Gastroesophageal sphincter (tissue), 4 donors: ENCODE measurements around the gene KRTAP10-3. TPM values are rescaled to one million over a fixed set of nuclear protein-coding genes. Genes with fewer than 3 reads are reported as not detected.
"Not testable (repeated sequence)": the region's sequence is repeated elsewhere in the genome, so short reads cannot be mapped to it uniquely, and the experiment has no call there.

Experiments used
- ATAC-seq: fragments of 150-250 bp; one replicate; pipeline ENCODE4 v1.9.1; 2016; ENCODE audit warnings: mild to moderate bottlenecking, moderate library complexity
- H3K27ac ChIP-seq, 4 donors: fragments of 200-600 bp; sonication (generic) in 3 of 4; 1 replicate in 3 of 4; 2 replicates in 1 of 4; pipeline ENCODE4 v1.5.1; 2016 to 2019
- H3K27me3 ChIP-seq: fragments of 200-600 bp; sonication (generic); one replicate; pipeline ENCODE4 v1.5.1; 2019
- H3K36me3 ChIP-seq, 2 donors: fragments of 200-600 bp; sonication (generic); one replicate each; pipeline ENCODE4 v1.5.1; 2019; ENCODE audit warnings: control low read depth in 1 of 2
- H3K4me1 ChIP-seq, 3 donors: fragments of 200-600 bp; sonication (generic); 1 replicate in 2 of 3; 2 replicates in 1 of 3; pipeline ENCODE4 v1.5.1; 2016 to 2019; ENCODE audit warnings: control low read depth in 2 of 3
- H3K4me3 ChIP-seq, 2 donors: fragments of 200-600 bp; sonication (generic); one replicate each; pipeline ENCODE4 v1.5.1; 2019; ENCODE audit warnings: mild to moderate bottlenecking in 1 of 2, moderate library complexity in 1 of 2
- H3K9me3 ChIP-seq, 3 donors: fragments of 200-600 bp; sonication (generic); one replicate each; pipeline ENCODE4 v1.5.1; 2017 to 2019; ENCODE audit warnings: control low read depth in 2 of 3
- EP300 ChIP-seq: sonication (generic); formaldehyde crosslinking; IDR thresholded peaks from one replicate; pipeline ENCODE4 v1.6.1; 2017; ENCODE audit warnings: antibody characterized with exemption, mild to moderate bottlenecking
- POLR2A ChIP-seq, 2 donors: fragments of 450-650 bp; IDR thresholded peaks; one replicate each; pipeline ENCODE4 v1.6.1; 2017; ENCODE audit warnings: antibody characterized with exemption in 2 of 2, mild to moderate bottlenecking in 2 of 2, moderate library complexity in 1 of 2
- POLR2AphosphoS5 ChIP-seq: sonication (generic); formaldehyde crosslinking; IDR thresholded peaks from one replicate; pipeline ENCODE4 v1.6.1; 2017; ENCODE audit warnings: antibody characterized with exemption
- WGBS, 2 donors: methylation state at CpG; one replicate each; pipeline ENCODE4 v1.1.5; 2018; ENCODE audit warnings: low coverage in 1 of 2; 5-methylcytosine and 5-hydroxymethylcytosine counted together
- total RNA-seq, 4 donors: library from RNA; depleted of rRNA; stranded (reverse); fragments of >200 nt; gene quantifications; one replicate each; pipeline ENCODE4 v1.1.0, GENCODE V29; 2016
- TF ChIP-seq, protein P1 (sequence below), 4 experiments: fragments of 200-600 bp in 2 of 4; fragments of 450-650 bp in 2 of 4; sonication (generic) in 1 of 4; IDR thresholded peaks; one replicate each; pipeline ENCODE4 v1.5.1; 2017 to 2019; ENCODE audit warnings: antibody characterized with exemption in 4 of 4, mild to moderate bottlenecking in 2 of 4, moderate library complexity in 2 of 4

Gene KRTAP10-3
- total RNA-seq, 4 donors from 2014 or later, result not detected

DNA sequence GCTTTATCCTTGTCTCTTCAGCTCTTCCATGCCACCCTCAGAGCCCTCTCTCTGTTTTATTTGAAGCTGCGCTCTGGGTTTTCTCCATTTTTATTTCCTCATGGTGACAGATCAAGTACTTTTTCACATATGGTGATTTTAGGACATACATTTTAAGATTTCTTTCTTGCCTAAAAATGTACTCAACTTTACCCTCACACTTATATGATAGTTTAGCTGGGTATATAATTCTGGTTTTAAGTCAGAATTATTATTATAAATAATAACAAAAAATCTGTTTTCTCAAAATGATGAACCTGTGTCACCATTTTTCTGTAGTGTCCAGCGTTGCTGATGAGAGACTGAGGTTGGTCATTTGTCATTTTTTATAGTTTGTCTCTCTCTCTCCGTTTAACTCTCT lies 22.6 kb upstream of the KRTAP10-3 start:
- no peak for TF ChIP-seq POLR2A (IDR thresholded peaks at IDR 0.05)
- TF ChIP-seq POLR2AphosphoS5, result no peak
- TF ChIP-seq EP300, result no peak
- TF ChIP-seq, protein P1, sequence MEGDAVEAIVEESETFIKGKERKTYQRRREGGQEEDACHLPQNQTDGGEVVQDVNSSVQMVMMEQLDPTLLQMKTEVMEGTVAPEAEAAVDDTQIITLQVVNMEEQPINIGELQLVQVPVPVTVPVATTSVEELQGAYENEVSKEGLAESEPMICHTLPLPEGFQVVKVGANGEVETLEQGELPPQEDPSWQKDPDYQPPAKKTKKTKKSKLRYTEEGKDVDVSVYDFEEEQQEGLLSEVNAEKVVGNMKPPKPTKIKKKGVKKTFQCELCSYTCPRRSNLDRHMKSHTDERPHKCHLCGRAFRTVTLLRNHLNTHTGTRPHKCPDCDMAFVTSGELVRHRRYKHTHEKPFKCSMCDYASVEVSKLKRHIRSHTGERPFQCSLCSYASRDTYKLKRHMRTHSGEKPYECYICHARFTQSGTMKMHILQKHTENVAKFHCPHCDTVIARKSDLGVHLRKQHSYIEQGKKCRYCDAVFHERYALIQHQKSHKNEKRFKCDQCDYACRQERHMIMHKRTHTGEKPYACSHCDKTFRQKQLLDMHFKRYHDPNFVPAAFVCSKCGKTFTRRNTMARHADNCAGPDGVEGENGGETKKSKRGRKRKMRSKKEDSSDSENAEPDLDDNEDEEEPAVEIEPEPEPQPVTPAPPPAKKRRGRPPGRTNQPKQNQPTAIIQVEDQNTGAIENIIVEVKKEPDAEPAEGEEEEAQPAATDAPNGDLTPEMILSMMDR (IDR thresholded peaks at IDR 0.05), result no peak
- peaks cover 0 to 63% (median 0%) of the 10 kb centered on the region in 3 donors for H3K9me3 ChIP-seq
- WGBS, 2 donors, result 82 to 90% methylated on average over 3 of the region's 3 CpGs

DNA sequence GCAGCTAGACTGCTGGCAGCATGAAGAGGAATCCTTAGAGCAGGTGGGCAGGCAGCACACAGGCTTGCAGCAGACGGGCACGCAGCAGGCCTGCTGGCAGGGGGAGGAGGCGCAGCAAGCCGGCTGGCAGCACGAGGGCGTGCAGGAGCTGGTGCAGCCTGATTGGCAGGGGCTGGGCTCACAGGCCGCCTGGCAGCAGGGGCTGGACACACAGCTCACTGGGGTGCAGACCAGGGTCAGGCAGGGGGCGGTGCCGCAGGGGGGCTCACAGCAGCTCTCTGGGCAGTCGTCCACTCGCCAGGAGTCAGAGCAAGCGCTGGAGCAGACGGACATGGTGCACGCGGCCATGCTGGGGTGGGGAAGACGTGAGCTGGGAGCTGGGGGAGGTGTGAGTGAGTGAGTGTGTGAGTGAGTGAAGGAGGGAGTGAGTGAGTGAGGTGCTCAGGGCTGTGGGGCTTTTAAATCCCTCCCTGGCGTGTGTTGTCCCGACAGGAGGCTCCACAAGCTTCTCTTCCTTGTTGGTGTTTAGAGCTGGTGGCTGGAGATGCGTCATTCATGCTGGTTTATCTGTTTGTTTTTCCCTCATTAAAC lies 21.7 kb upstream of the KRTAP10-3 start, which contains the start of gene KRTAP10-5:
TSS of gene KRTAP10-5 (minus strand) at position 374 of the 591 bp plus-strand sequence. CDS start at position 348, 26 bp downstream.
- Histone ChIP-seq H3K27me3 (peaks cover 46% of the 10 kb centered on the region), H3K9me3 (peaks cover 0 to 64% (median 0%) of the 10 kb centered on the region in 3 donors)
- H3K36me3 ChIP-seq, H3K4me3 ChIP-seq, ATAC-seq, H3K27ac ChIP-seq, H3K4me1 ChIP-seq: not testable (repeated sequence)
- 19 to 55% methylated on average over 9 to 15 of the region's 19 CpGs for WGBS, 2 donors

More for the DNA sequence above, 22.6 kb upstream of the KRTAP10-3 start:
- no peaks in the 10 kb centered on the region for H3K36me3 ChIP-seq
- peaks cover 0 to 4% (median 0%) of the 10 kb centered on the region in 3 donors for H3K4me1 ChIP-seq
- peaks cover 47% of the 10 kb centered on the region for H3K27me3 ChIP-seq
- no peak for ATAC-seq
- H3K4me3 ChIP-seq, result no peak overlapping the region
- H3K27ac ChIP-seq, result no peak overlapping the region

DNA sequence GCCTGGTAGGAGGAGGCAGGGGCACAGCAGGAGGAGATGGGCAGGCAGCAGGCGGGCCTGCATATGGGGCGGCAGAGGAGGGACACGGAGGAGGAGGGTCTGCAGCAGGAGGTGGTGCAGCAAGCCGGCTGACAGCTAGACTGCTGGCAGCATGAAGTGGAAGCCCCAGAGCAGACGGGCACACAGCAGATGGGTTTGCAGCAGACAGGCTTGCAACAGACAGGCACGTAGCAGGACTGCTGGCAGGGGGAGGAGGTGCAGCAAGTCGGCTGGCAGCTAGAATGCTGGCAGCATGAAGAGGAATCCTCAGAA lies 21.2 kb upstream of the KRTAP10-3 start:
- Histone ChIP-seq H3K4me3 (no peak overlapping the region), H3K27me3 (peaks cover 47% of the 10 kb centered on the region), H3K9me3 (peaks cover 0 to 62% (median 0%) of the 10 kb centered on the region in 3 donors), H3K4me1 (peaks cover 0 to 4% (median 0%) of the 10 kb centered on the region in 3 donors), H3K27ac (no peak overlapping the region), H3K36me3 (no peaks in the 10 kb centered on the region)
- WGBS, 2 donors, result 67 to 84% methylated on average over 5 to 7 of the region's 7 CpGs
- no peak for ATAC-seq
- TF ChIP-seq, protein P1 (IDR thresholded peaks at IDR 0.05), result no peak
- TF ChIP-seq EP300 (no peak), POLR2AphosphoS5 (no peak), POLR2A (IDR thresholded peaks at IDR 0.05) (no peak)

DNA sequence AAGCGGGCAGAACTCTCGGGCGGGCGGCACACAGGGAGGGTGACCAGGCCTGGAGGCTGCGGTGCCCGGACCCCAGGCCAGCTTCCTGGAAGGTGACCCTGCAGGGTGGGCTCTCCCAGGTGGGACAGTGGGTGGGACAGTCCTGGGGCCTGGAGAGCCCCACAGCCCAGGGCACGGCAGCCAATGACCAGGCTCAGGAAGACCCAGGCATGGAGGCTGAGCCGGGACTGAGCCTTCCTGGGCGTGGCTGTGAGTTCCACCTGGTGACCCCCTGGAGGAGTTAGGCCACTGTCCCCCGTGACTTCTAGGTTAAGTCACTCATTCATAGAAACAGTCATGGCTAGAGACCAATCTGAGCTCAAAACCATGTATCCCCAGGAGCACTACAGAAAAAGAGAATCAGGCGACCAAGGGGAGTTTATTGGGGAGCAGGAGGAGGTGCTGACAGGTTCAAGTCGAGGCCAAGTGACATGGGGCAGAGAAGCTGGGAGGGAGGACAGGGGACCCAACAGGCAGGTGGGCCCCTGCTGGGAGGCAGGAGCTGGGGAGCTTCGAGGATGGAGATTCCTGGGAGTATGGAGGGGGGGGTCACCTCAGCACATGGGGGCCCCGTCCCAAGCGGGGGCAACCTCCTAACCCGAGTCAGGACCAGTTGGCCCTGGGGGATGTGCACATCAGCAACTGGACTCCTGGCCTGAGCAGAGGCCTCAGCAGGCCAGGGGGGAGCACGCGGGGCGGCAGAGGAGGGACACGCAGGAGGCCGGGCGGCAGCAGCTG lies 20.6 kb upstream of the KRTAP10-3 start:
- Histone ChIP-seq H3K27ac (no peak overlapping the region), H3K4me3 (no peak overlapping the region), H3K27me3 (peaks cover 53% of the 10 kb centered on the region), H3K4me1 (peaks cover 0 to 4% (median 0%) of the 10 kb centered on the region in 3 donors), H3K36me3 (no peaks in the 10 kb centered on the region), H3K9me3 (peaks cover 0 to 62% (median 0%) of the 10 kb centered on the region in 3 donors)
- ATAC-seq, result no peak
- TF ChIP-seq EP300, result no peak
- TF ChIP-seq POLR2A (IDR thresholded peaks at IDR 0.05), result no peak
- TF ChIP-seq POLR2AphosphoS5, result no peak
- WGBS, 2 donors, result 75% methylated on average over 2 to 5 of the region's 22 CpGs

DNA sequence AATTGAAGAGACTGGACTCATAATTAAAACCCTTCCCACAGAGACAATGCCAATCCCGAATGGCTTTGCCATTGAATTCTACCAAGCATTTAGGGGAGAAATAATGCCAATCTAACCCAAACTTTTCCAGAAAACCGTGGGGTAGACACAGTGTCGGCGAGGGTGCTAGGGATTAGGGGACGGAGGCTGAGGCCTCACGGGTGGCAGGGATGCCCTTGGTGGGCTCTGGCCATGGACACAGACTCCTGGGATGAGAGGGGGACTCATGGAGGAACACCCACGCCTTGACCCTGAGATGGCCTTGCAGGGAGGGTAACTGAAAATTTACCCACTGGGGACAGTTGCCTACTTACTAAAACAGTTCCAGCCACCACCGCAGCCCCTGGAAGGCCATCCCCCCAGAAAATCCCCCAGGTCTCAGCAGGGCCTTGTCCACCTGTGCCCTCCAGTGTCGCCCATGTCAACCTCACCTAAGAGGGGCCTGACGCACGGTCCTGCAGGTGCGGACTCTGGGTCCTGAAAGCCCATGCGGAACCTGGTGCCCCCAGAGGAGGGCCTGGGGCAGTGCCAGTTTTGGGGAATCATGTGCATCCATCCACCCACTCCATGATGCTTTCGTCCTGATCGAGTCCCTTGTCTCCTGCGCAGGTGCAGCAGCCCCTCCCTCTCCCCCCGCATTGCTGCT lies 19.9 kb upstream of the KRTAP10-3 start:
- peaks cover 58% of the 10 kb centered on the region for H3K27me3 ChIP-seq
- ATAC-seq, result no peak
- H3K4me3 ChIP-seq, result no peak overlapping the region
- no peaks in the 10 kb centered on the region for H3K36me3 ChIP-seq
- no peak for TF ChIP-seq EP300
- TF ChIP-seq POLR2AphosphoS5, result no peak
- TF ChIP-seq, protein P1 (IDR thresholded peaks at IDR 0.05), result no peak
- TF ChIP-seq POLR2A (IDR thresholded peaks at IDR 0.05), result no peak
- H3K27ac ChIP-seq, result no peak overlapping the region
- H3K9me3 ChIP-seq, result peaks cover 0 to 62% (median 0%) of the 10 kb centered on the region in 3 donors
- peaks cover 0 to 4% (median 0%) of the 10 kb centered on the region in 3 donors for H3K4me1 ChIP-seq
- WGBS, 2 donors, result 87 to 92% methylated on average over 7 to 11 of the region's 17 CpGs
